Spleen (tissue), 7 donors: Measurements from ENCODE around the gene TIRAP.

Experiments used
- POLR2A ChIP-seq, 3 donors: fragments of 450-650 bp; IDR thresholded peaks; one replicate each; pipeline ENCODE4 v1.5.1; 2017; ENCODE audit warnings: antibody characterized with exemption in 3 of 3, mild to moderate bottlenecking in 1 of 3
- TF ChIP-seq, protein P1 (sequence below), 11 experiments: fragments of 200-600 bp in 7 of 11; fragments of 450-650 bp in 4 of 11; sonication (generic) in 4 of 11; IDR thresholded peaks in 8 of 11; conservative IDR thresholded peaks in 3 of 11; 1 replicate in 7 of 11; 2 replicates in 4 of 11; pipeline versions ENCODE4 v1.4.0 to v1.8.0; 2016 to 2021; ENCODE audit warnings: antibody characterized with exemption in 11 of 11, inconsistent platforms in 4 of 11, mild to moderate bottlenecking in 1 of 11
- donor health status: DM: no; HTN: no; CAD: no; lungs with moderate emphysema.
- donor health status: DM: no; HTN: no; CAD: no.
- donor health status: DM: no; HTN: no; CAD: no.

DNA sequence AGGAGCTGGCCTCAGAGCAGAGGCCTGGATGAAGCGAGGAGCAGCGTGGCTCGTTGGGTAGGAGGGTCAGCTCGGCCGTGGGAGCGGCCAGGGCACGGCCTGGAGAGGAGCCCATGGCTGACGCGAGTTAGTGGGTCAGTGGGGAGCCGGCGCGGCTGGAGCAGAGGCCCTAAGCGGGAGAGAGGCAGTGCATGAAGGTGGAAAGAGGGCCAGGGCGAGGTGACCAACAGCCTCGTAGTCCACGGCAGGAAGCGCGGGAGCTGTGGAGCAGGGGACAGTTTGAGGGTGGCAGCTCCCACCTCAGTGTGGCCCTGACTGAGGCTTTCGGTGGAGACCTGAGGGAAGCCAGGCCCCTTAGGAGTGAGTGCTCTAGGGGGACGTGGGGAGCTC is 45.1 kb downstream of the TIRAP start:
- TF ChIP-seq, protein P1, sequence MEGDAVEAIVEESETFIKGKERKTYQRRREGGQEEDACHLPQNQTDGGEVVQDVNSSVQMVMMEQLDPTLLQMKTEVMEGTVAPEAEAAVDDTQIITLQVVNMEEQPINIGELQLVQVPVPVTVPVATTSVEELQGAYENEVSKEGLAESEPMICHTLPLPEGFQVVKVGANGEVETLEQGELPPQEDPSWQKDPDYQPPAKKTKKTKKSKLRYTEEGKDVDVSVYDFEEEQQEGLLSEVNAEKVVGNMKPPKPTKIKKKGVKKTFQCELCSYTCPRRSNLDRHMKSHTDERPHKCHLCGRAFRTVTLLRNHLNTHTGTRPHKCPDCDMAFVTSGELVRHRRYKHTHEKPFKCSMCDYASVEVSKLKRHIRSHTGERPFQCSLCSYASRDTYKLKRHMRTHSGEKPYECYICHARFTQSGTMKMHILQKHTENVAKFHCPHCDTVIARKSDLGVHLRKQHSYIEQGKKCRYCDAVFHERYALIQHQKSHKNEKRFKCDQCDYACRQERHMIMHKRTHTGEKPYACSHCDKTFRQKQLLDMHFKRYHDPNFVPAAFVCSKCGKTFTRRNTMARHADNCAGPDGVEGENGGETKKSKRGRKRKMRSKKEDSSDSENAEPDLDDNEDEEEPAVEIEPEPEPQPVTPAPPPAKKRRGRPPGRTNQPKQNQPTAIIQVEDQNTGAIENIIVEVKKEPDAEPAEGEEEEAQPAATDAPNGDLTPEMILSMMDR (IDR thresholded peaks at IDR 0.05 in 8 of 11, conservative IDR thresholded peaks at IDR 0.05 in 3 of 11) = no peak
- no peak for TF ChIP-seq POLR2A (IDR thresholded peaks at IDR 0.05)
